ENCODE measurements around the gene CCM2L. TPM values are rescaled to one million over a fixed set of nuclear protein-coding genes. Genes with fewer than 3 reads are reported as not detected.

CCM2L gene
- total and polyA plus RNA-seq, 2 of the 4 experiments (the other 2 are of a cell fraction): not detected

DNA sequence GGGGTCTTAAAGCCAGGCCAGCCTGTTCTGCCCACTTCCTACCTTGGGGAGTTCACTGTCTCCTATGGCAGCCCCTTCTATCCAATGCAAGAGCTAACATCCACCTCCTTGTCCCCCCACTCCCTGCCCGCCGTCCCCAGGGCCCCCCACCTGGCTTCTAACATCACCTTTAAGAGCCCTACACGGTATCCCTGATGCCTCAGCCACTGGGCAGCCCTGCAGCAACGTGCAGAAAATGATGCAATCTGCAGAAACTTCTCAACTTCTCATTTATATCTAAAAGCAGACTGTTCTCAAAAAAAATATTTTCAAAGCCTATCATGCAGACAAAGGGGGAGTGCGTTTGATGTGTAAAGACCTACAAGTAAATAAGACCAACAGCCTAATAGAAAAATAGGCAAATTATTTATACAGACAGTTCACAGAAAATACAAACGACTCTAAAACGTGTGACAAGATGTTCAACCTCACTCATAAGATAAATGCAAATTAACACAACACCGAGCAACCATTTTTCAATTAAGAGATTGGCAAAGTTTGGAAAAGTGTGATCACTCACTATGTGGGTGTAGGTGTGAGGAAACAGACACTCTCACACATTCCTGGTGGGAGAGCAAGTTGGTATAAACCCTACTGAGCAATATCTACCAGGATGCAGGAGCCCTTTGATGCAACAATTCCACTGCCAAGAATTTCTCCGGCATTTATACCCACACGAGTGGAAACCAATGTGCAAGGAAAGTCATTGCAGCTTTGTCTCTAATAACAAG, 26.7 kb downstream of the CCM2L start:
- Histone ChIP-seq H2AK5ac (ENCODE audit: low read depth, low read length) (no peak overlapping the region), H3K9me1 (ENCODE audit: insufficient read depth, low read length) (no peaks in the 10 kb centered on the region), H3K79me1 (ENCODE audit: low read depth in 1 of 2, low read length in 2 of 2) (no peaks in the 10 kb centered on the region), H2BK5ac (ENCODE audit: low read depth, low read length, poor library complexity, severe bottlenecking) (no peak overlapping the region), H4K91ac (ENCODE audit: insufficient read depth, low read depth, low read length) (no peak overlapping the region), H2AK9ac (replicated peaks; ENCODE audit: low read depth, low read length, poor library complexity) (no peak overlapping the region), H3K36me3 (ENCODE audit: control insufficient read depth, insufficient read depth, low read length) (no peaks in the 10 kb centered on the region), H3K18ac (ENCODE audit: low read depth, low read length) (no peak overlapping the region; the same call in 1 of the 2 replicates), H4K20me1 (ENCODE audit: insufficient read depth, low read length) (no peaks in the 10 kb centered on the region; the same call in 1 of the 2 replicates), H3K4ac (ENCODE audit: low read depth, low read length) (no peak overlapping the region), H2BK120ac (ENCODE audit: low read depth, low read length) (peak overlapping the region; percentile 66), H3K4me1 (ENCODE audit: control insufficient read depth, insufficient read depth, low read length) (no peaks in the 10 kb centered on the region), H3K4me2 (ENCODE audit: low read depth, low read length) (no peak overlapping the region), H3K27me3 (ENCODE audit: control insufficient read depth, insufficient read depth, low read length) (peaks cover 73% of the 10 kb centered on the region), H2BK15ac (ENCODE audit: low read depth, low read length) (no peak overlapping the region), H3K9ac (ENCODE audit: low read depth, low read length) (no peak overlapping the region), H3K56ac (ENCODE audit: extremely low read depth, insufficient read depth, low read length) (no peak overlapping the region), H2AFZ (replicated peaks; ENCODE audit: low read length, poor library complexity) (no peak overlapping the region), H2BK20ac (ENCODE audit: low read depth, low read length) (peak overlapping the region; percentile 81; the same call in 1 of the 2 replicates), H3K27ac (ENCODE audit: insufficient read depth, low read length) (no peak overlapping the region), H3K14ac (replicated peaks; ENCODE audit: low read depth, low read length) (no peak overlapping the region), H3K4me3 (ENCODE audit: insufficient read depth, low read depth, low read length) (no peak overlapping the region), H3K23ac (ENCODE audit: low read depth, low read length) (no peak overlapping the region), H3K9me3 (ENCODE audit: control insufficient read depth, insufficient read depth, low read length) (peaks cover 3% of the 10 kb centered on the region), H4K5ac (ENCODE audit: low read depth, low read length) (no peak overlapping the region; the same call in 1 of the 2 replicates), H4K8ac (ENCODE audit: low read depth in 2 of 2, low read length in 2 of 2) (no peak overlapping the region)
- peak; percentile 47 for DNase-seq
- no TSS peak for BruUV-seq (replicated peaks)
- ChIA-PET POLR2A (ENCODE audit: unreplicated experiment) (interaction anchor here (0.5 kb wide), 1 partner anchor 27 kb away, joined by 7 read pairs; no protein-coding TSS in a partner anchor), CTCF (no interaction called here)
- in situ Hi-C loops (cut with MboI; ENCODE audit: low sequenced_read_pairs) (no loop called here), dilution Hi-C loops (cut with HindIII; ENCODE audit: low sequenced_read_pairs, unreplicated experiment) (no loop called here), intact Hi-C loops (cut with micrococcal nuclease) (no loop called here)
- TF ChIP-seq CEBPB (IDR thresholded peaks at IDR 0.05; ENCODE audit: low read depth, low read length) (peak; percentile 80), MAZ (IDR thresholded peaks at IDR 0.05; ENCODE audit: borderline replicate concordance, low read depth, low read length) (no peak)
- no peak for ATAC-seq (ENCODE audit: low read depth)
- WGBS, 2 experiments (ENCODE audit: extremely low coverage in 2 of 2, insufficient read length in 1 of 2): no CpG with 5 or more reads among the region's 10 CpGs
